GM12878 (cell line): ENCODE data around the gene N4BP2L2.

Experiments
- ATF3 ChIP-seq: IDR thresholded peaks from 2 replicates; pipeline ENCODE4 v1.6.1; 2011; ENCODE audit warnings: low read depth, mild to moderate bottlenecking, low read length, moderate library complexity, borderline replicate concordance; ENCODE audit errors: extremely low read depth
- EP300 ChIP-seq, 2 experiments: fragments of 150-350 bp in 1 of 2; IDR thresholded peaks; 2 replicates each; pipeline ENCODE4 v1.6.1; 2011 to 2012; ENCODE audit warnings: low read depth in 2 of 2, low read length in 2 of 2, borderline replicate concordance in 1 of 2, improper control_type of control experiment in 1 of 2, inconsistent platforms in 1 of 2; ENCODE audit not compliant: control insufficient read depth in 1 of 2
- FOXK2 ChIP-seq: fragments of 450-650 bp; IDR thresholded peaks from 2 replicates; pipeline ENCODE4 v1.6.1; 2017; ENCODE audit warnings: mild to moderate bottlenecking, moderate library complexity
- GATAD2B ChIP-seq: fragments of 450-650 bp; conservative IDR thresholded peaks from 2 replicates; pipeline ENCODE4 v1.6.1; 2017; ENCODE audit warnings: low read depth, mild to moderate bottlenecking, moderate library complexity
- JUNB ChIP-seq: IDR thresholded peaks from 2 replicates; pipeline ENCODE4 v1.6.1; 2016; ENCODE audit warnings: antibody characterized with exemption, mild to moderate bottlenecking
- KLF5 ChIP-seq: fragments of 450-650 bp; IDR thresholded peaks from 2 replicates; pipeline ENCODE4 v1.6.1; 2014; ENCODE audit warnings: mild to moderate bottlenecking; ENCODE audit not compliant: partially characterized antibody
- MAX ChIP-seq: IDR thresholded peaks from 2 replicates; pipeline ENCODE4 v1.6.1; 2012; ENCODE audit warnings: low read depth, low read length, improper control_type of control experiment
- POLR2AphosphoS5 ChIP-seq: IDR thresholded peaks from 2 replicates; pipeline ENCODE4 v1.6.1; 2011; ENCODE audit warnings: mild to moderate bottlenecking, low read length, inconsistent platforms
- RBBP5 ChIP-seq: fragments of 200-600 bp; sonication (generic); conservative IDR thresholded peaks from 2 replicates; pipeline ENCODE4 v1.6.1; 2016
- SREBF1 ChIP-seq: IDR thresholded peaks from 2 replicates; pipeline ENCODE4 v1.6.1; 2012; ENCODE audit warnings: mild to moderate bottlenecking, low read length
- TARDBP ChIP-seq: IDR thresholded peaks from 2 replicates; pipeline ENCODE4 v1.6.1; 2016; ENCODE audit warnings: borderline replicate concordance
- TCF3 ChIP-seq: IDR thresholded peaks from 2 replicates; pipeline ENCODE4 v1.6.1; 2012; ENCODE audit warnings: low read depth, mild to moderate bottlenecking, low read length, borderline replicate concordance; ENCODE audit not compliant: insufficient read depth
- USF1 ChIP-seq: IDR thresholded peaks from 2 replicates; pipeline ENCODE4 v1.6.1; 2011; ENCODE audit warnings: borderline replicate concordance, low read depth, mild to moderate bottlenecking, moderate library complexity, mixed read lengths, low read length; ENCODE audit not compliant: insufficient read depth; ENCODE audit errors: extremely low read length

GRCh38 chr13:32443111-32443510, 95.5 kb downstream of the N4BP2L2 start:
- TF ChIP-seq USF1 (no peak), GATAD2B (no peak), SREBF1 (no peak), JUNB (no peak), TCF3 (no peak), KLF5 (no peak), FOXK2 (no peak), TARDBP (no peak), POLR2AphosphoS5 (no peak), RBBP5 (no peak), EP300 (IDR thresholded peaks at IDR 0.05; ENCODE audit: borderline replicate concordance in 1 of 2, control insufficient read depth in 1 of 2, low read depth in 2 of 2, low read length in 2 of 2) (no peak), MAX (no peak), ATF3 (no peak)
